ENCODE results near the gene ATP6V1F. TPM values are rescaled to one million over a fixed set of nuclear protein-coding genes. Genes with fewer than 3 reads are reported as not detected.
A peak's percentile ranks its signal among the peaks of the same experiment; 100 is the strongest.

The ATP6V1F gene
- total and polyA plus RNA-seq, 7 experiments from 2014 or later = 58.4 to 340 (median 101) TPM

- Mint-ChIP-seq H3K36me3 (no peaks in the 10 kb centered on the region), H3K4me1 (peaks cover 0 to 2% (median 0%) of the 10 kb centered on the region in 7 donors), H3K27me3 (no peaks in the 10 kb centered on the region), H3K27ac (no peak overlapping the region), H3K4me3 (no peak overlapping the region), H3K9me3 (no peaks in the 10 kb centered on the region)
- no peak for ATAC-seq
- Histone ChIP-seq H3K27me3 (ENCODE audit: control insufficient read depth in 2 of 2, insufficient read depth in 2 of 2, low read length in 2 of 2) (no peaks in the 10 kb centered on the region), H3K4me3 (ENCODE audit: low read length) (no peak overlapping the region), H3K9me3 (ENCODE audit: control insufficient read depth in 2 of 3, low read length in 3 of 3) (no peaks in the 10 kb centered on the region), H3K36me3 (ENCODE audit: control insufficient read depth in 2 of 3, insufficient read depth in 3 of 3, low read length in 3 of 3) (no peaks in the 10 kb centered on the region), H3K4me1 (ENCODE audit: control insufficient read depth in 2 of 2, insufficient read depth in 2 of 2, low read length in 2 of 2) (no peaks in the 10 kb centered on the region), H3K27ac (ENCODE audit: low read depth, low read length) (no peak overlapping the region)
- ChIA-PET POLR2A (no interaction called here), CTCF (interaction anchor here (0.6 kb wide), 1 partner anchor 90 kb away, joined by 3 read pairs; no protein-coding TSS in a partner anchor)
- intact Hi-C loops (cut with micrococcal nuclease) = loop anchor here in 1 of 2 donors (1.0 to 5.0 kb wide), 2 partner anchors 48 to 251 kb away; partner anchors contain the start of gene CCDC136
- no peak for DNase-seq
Observed at GRCh38 chr7:128840326-128841170, 22.1 kb upstream of the ATP6V1F start.

GRCh38 chr7:128841171-128841690 lies 21.4 kb upstream of the ATP6V1F start:
- Histone ChIP-seq H3K4me1 (ENCODE audit: control insufficient read depth in 2 of 2, insufficient read depth in 2 of 2, low read length in 2 of 2) (no peaks in the 10 kb centered on the region), H3K27ac (ENCODE audit: low read depth, low read length) (no peak overlapping the region), H3K36me3 (ENCODE audit: control insufficient read depth in 2 of 3, insufficient read depth in 3 of 3, low read length in 3 of 3) (no peaks in the 10 kb centered on the region), H3K4me3 (ENCODE audit: low read length) (no peak overlapping the region), H3K27me3 (ENCODE audit: control insufficient read depth in 2 of 2, insufficient read depth in 2 of 2, low read length in 2 of 2) (no peaks in the 10 kb centered on the region), H3K9me3 (ENCODE audit: control insufficient read depth in 2 of 3, low read length in 3 of 3) (no peaks in the 10 kb centered on the region)
- DNase-seq = no peak
- Mint-ChIP-seq H3K4me3 (no peak overlapping the region), H3K27me3 (no peaks in the 10 kb centered on the region), H3K9me3 (no peaks in the 10 kb centered on the region), H3K27ac (peak overlapping the region in 1 of 9 donors; percentile 25), H3K36me3 (no peaks in the 10 kb centered on the region), H3K4me1 (peaks cover 0 to 2% (median 0%) of the 10 kb centered on the region in 7 donors)
- ATAC-seq = no peak
- POLR2A ChIA-PET = no interaction called here
- CTCF ChIA-PET = interaction anchor here (1.2 kb wide), 1 partner anchor 42 kb away, joined by 3 read pairs; no protein-coding TSS in a partner anchor
- intact Hi-C loops (cut with micrococcal nuclease) = loop anchor here in 1 of 2 donors (1.0 to 5.0 kb wide), 2 partner anchors 49 to 250 kb away; partner anchors contain the start of gene CCDC136

- intact Hi-C loops (cut with micrococcal nuclease) = loop anchor here (1.0 to 5.0 kb wide), 4 partner anchors 20 to 249 kb away; partner anchors contain the start of genes ATP6V1F (in 2 of the 2) and CCDC136 (in 1 of the 2)
- Histone ChIP-seq H3K9me3 (ENCODE audit: control insufficient read depth in 2 of 3, low read length in 3 of 3) (no peaks in the 10 kb centered on the region), H3K27ac (ENCODE audit: low read depth, low read length) (no peak overlapping the region), H3K27me3 (ENCODE audit: control insufficient read depth in 2 of 2, insufficient read depth in 2 of 2, low read length in 2 of 2) (no peaks in the 10 kb centered on the region), H3K4me1 (ENCODE audit: control insufficient read depth in 2 of 2, insufficient read depth in 2 of 2, low read length in 2 of 2) (no peaks in the 10 kb centered on the region), H3K36me3 (ENCODE audit: control insufficient read depth in 2 of 3, insufficient read depth in 3 of 3, low read length in 3 of 3) (no peaks in the 10 kb centered on the region), H3K4me3 (ENCODE audit: low read length) (no peak overlapping the region)
- no peak overlapping the region for H3K4me3 Mint-ChIP-seq
- POLR2A ChIA-PET = no interaction called here
- H3K27me3 Mint-ChIP-seq = no peaks in the 10 kb centered on the region
- ATAC-seq (peak; percentile 74), DNase-seq (peak in 8 of 9 donors; percentile 23 to 66 (median 48))
- no peaks in the 10 kb centered on the region for H3K36me3 Mint-ChIP-seq
- peaks cover 0 to 2% (median 0%) of the 10 kb centered on the region in 7 donors for H3K4me1 Mint-ChIP-seq
- no peaks in the 10 kb centered on the region for H3K9me3 Mint-ChIP-seq
- H3K27ac Mint-ChIP-seq = peak overlapping the region in 1 of 9 donors; percentile 25
- CTCF ChIA-PET = interaction anchor here (1.2 kb wide), 1 partner anchor 41 kb away, joined by 3 read pairs; no protein-coding TSS in a partner anchor
Observed at GRCh38 chr7:128841921-128842673, 20.6 kb upstream of the ATP6V1F start.

- Mint-ChIP-seq H3K9me3 (no peaks in the 10 kb centered on the region), H3K36me3 (no peaks in the 10 kb centered on the region), H3K4me1 (peaks cover 0 to 2% (median 0%) of the 10 kb centered on the region in 7 donors), H3K27ac (no peak overlapping the region), H3K27me3 (no peaks in the 10 kb centered on the region), H3K4me3 (no peak overlapping the region)
- POLR2A ChIA-PET = no interaction called here
- CTCF ChIA-PET = no interaction called here
- H3K4me3 ChIP-seq (ENCODE audit: low read length) = no peak overlapping the region
- H3K4me1 ChIP-seq (ENCODE audit: control insufficient read depth in 2 of 2, insufficient read depth in 2 of 2, low read length in 2 of 2) = no peaks in the 10 kb centered on the region
- no peak for ATAC-seq
- no peaks in the 10 kb centered on the region for H3K9me3 ChIP-seq (ENCODE audit: control insufficient read depth in 2 of 3, low read length in 3 of 3)
- DNase-seq = no peak
- H3K36me3 ChIP-seq (ENCODE audit: control insufficient read depth in 2 of 3, insufficient read depth in 3 of 3, low read length in 3 of 3) = no peaks in the 10 kb centered on the region
- intact Hi-C loops (cut with micrococcal nuclease) = loop anchor here (1.0 to 5.0 kb wide), 3 partner anchors 19 to 51 kb away; partner anchors contain the start of genes ATP6V1F (in 2 of the 2) and CCDC136 (in 1 of the 2)
- no peaks in the 10 kb centered on the region for H3K27me3 ChIP-seq (ENCODE audit: control insufficient read depth in 2 of 2, insufficient read depth in 2 of 2, low read length in 2 of 2)
- no peak overlapping the region for H3K27ac ChIP-seq (ENCODE audit: low read depth, low read length)
Observed at GRCh38 chr7:128842674-128843641, 19.7 kb upstream of the ATP6V1F start.

- intact Hi-C loops (cut with micrococcal nuclease) = loop anchor here in 1 of 2 donors (5.0 kb wide), 1 partner anchor 52 kb away; the partner anchor contains the start of gene CCDC136
- no peaks in the 10 kb centered on the region for H3K4me1 ChIP-seq (ENCODE audit: control insufficient read depth in 2 of 2, insufficient read depth in 2 of 2, low read length in 2 of 2)
- Mint-ChIP-seq H3K27me3 (no peaks in the 10 kb centered on the region), H3K4me3 (no peak overlapping the region), H3K27ac (no peak overlapping the region), H3K36me3 (no peaks in the 10 kb centered on the region), H3K9me3 (no peaks in the 10 kb centered on the region), H3K4me1 (peaks cover 0 to 2% (median 0%) of the 10 kb centered on the region in 7 donors)
- no peak for DNase-seq
- no peak overlapping the region for H3K27ac ChIP-seq (ENCODE audit: low read depth, low read length)
- ChIA-PET POLR2A (no interaction called here), CTCF (interaction anchor here (0.7 kb wide), 1 partner anchor 419 kb away, joined by 3 read pairs; no protein-coding TSS in a partner anchor)
- no peaks in the 10 kb centered on the region for H3K36me3 ChIP-seq (ENCODE audit: control insufficient read depth in 2 of 3, insufficient read depth in 3 of 3, low read length in 3 of 3)
- no peaks in the 10 kb centered on the region for H3K9me3 ChIP-seq (ENCODE audit: control insufficient read depth in 2 of 3, low read length in 3 of 3)
- no peaks in the 10 kb centered on the region for H3K27me3 ChIP-seq (ENCODE audit: control insufficient read depth in 2 of 2, insufficient read depth in 2 of 2, low read length in 2 of 2)
- H3K4me3 ChIP-seq (ENCODE audit: low read length) = no peak overlapping the region
- no peak for ATAC-seq
Observed at GRCh38 chr7:128843938-128844621, 18.6 kb upstream of the ATP6V1F start.

Data from naive thymus-derived CD4-positive, alpha-beta T cell (primary cell).